Suppressor macrophage (primary cell): Measurements from ENCODE around the gene PROS1.
"Not testable (repeated sequence)": the region's sequence is repeated elsewhere in the genome, so short reads cannot be mapped to it uniquely, and the experiment has no call there.

Experiments used
- DNase-seq, 4 experiments: peaks; one replicate each; pipeline ENCODE4 v3.0.0-alpha.2; 2020 to 2022

The PROS1 gene

DNA sequence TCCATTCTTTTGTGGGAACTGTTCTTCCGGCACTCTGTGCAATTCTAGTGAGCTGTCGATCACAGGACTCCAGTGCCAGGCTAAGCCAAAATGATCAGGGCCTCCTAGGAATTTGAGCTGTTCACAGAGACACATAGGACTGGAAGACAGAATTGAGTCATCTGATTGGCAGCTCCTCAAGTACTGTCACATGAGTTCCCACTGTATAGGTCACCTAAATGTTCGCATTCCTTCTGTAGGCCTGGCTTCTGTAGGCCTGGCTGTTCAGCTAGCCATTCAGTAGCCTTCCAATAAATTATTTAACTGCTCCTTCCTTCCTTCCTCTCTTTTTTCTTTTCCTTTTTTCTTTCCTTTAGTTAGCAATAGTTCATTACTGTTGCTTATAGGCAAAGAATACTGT is 4.3 kb downstream of the PROS1 start:
- DNase-seq = no peak

GRCh38 chr3:93965106-93965505 is 8.6 kb downstream of the PROS1 start:
- not testable (repeated sequence) for DNase-seq

GRCh38 chr3:93962798-93963197 is 10.9 kb downstream of the PROS1 start:
- no peak for DNase-seq

- no peak for DNase-seq
These were observed 12.2 kb downstream of the PROS1 start for GRCh38 chr3:93961489-93961888.

GRCh38 chr3:93961026-93961425 is 12.7 kb downstream of the PROS1 start:
- DNase-seq = no peak

GRCh38 chr3:93949958-93950357 is 23.7 kb downstream of the PROS1 start:
- not testable (repeated sequence) for DNase-seq

DNA sequence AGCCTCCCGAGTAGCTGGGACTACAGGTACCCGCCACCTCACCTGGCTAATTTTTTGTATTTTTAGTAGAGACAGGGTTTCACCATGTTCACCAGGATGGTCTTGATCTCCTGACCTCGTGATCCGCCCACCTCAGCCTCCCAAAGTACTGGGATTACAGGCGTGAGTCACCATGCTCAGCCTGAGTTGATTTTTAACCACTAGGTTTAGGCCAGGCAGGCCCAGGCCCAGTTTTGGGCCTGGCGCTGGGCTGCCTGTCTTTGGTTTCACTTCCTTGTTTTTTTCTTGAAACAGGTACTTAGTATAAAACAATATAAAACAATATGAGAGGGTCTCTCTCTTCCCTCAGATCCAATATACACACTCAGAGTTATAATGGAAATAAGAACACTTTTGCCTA is 36.2 kb downstream of the PROS1 start:
- not testable (repeated sequence) for DNase-seq

DNA sequence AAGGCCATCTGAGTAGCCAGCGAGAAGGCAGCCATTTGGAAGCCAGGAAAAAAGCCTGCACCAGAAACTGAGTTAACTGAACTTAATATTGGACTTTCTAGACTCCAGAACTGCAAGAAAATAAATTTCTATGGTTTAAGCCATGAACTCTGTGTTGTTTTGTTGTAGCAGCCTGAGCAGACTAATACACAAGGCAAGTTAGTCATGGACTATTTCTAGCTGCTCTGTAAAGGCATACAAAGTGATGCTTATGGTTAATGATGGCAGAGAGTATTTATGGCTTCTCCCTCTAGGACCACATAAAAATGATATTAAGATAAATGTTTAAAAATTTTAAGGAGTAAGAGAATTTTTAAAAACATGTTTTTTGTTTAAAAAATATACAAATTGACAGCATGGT is 37.1 kb downstream of the PROS1 start:
- no peak for DNase-seq

DNA sequence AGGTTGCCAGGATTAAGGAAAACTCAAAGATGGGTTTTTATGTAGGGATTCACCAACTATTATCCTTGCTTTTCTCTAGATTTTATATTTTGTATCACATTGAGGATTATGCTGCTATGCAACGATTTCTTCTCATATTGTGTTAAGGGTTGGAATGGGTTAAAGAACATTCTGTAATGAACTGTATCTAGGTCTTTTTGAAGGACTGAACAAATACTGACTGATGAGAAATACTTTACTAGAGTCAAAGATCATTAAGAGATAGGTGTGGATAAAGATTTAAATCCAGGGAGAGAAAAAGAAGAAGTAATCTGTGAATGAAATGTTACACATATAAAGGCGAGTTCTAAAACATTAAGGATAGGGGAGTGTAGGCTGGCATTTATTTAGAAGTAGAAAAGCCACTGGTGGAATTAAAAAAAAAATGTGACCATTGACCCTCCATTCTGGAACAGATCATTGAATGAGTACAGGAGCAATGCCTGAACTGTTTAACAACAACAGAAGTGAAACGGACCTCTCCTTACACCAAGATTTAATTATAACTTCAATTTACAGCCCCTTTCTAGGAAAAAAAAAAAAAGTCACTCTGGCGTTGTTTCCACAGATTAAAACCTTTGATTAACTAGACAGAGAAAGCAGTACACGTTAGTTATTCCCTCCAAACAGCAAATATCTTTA is 39.2 kb downstream of the PROS1 start:
- no peak for DNase-seq

DNA sequence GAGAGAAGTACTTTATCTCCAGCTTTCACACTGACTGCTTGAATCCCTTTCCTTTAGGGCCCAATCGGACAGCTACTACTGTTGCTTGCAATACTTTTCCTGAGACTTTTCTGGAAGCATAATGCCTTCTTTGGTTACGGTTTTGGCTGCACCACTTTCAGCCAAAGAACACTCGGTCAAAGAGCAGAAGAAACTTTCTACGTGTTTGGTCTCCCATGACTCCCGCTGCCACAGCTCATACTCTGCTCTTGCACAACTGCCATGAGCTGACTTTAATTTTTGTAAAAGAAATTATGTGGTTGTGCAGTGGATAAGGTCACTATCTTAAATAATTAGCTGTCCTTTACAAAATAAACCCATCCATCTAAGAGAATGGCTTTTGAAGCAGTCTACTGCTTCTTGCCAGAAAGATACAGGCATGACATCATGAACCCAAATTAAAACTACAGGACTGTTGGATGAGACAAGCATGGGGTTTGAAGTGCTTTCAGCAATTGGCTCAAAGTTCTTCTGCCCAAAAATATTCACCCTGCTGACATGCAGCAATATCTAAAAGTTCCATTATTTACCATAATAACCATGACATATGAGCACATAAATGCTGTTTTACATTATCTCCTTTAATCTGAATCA is 42.0 kb downstream of the PROS1 start:
- DNase-seq = no peak

DNA sequence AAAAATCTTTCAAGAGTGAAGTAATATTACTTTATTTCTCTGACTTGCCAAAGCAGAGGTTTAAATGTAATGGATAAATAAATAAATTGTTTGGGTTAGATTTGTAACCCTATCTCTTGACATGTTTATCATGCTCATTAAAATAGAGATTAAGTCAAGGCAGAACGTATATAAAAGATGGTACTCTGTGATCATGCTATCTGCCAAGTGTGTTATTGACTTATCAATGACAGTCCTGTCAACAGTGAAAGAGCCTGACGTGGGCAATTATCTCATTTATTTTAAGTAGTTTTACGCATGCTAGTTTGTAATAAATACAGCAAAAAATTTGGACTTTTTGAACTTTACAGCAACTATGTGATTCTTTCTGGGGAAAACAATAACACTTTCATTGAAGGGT is 43.7 kb downstream of the PROS1 start:
- DNase-seq = no peak

DNA sequence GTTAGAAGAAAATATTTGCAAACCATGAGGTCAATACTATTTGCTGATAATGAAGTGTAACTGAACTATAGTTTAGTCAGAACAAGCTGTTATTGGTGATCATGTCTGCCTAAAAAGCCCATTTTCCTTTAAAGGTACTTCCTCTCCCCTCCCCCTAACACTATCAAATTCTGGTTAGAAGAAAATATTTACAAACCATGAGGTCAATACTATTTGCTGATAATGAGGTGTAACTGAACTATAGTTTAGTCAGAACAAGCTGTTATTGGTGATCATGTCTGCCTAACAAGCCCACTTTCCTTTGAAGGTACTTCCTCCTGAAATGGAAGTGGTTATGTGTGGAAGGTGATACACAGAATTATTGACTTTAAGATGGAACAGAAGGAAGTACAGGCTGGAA is 46.9 kb downstream of the PROS1 start:
- no peak for DNase-seq

DNA sequence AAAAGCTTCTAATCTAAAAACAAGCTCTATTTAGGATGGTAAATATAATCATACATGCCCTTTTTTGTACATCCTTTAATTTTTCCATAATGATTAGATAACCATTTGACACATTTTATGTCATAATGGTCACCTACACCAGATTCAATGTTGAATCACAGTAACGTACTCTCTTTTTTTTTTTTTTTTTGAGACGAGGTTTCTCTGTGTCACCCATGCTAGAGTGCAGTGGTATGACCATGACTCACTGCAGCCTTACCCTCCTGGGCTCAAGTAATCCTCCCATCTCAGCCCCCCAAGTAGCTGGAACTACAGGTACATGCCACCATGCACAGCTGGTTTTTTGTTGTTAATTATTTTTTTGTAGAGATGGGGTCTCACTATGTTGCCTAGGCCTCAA is 49.2 kb downstream of the PROS1 start:
- no peak for DNase-seq

DNA sequence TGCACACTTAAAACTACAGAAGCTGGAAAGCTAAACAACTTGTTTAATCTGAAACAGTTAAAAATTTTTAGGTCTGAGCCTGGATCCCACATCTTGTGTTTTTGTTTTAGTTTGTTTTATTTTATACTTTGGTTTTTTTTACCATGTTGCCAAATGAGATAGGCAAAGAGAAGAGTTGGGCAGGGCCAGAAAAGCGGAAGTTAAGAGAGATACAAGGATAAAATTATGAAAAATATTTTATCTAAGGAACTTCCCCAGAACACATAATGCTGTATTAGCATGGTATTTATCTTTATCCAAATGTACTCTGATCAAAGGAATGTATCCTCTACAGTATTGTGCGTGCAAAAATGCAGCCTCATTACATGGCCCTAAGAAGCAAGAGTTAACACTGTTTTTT is 50.7 kb downstream of the PROS1 start:
- DNase-seq = no peak

- DNase-seq = not testable (repeated sequence)
These were observed 56.1 kb downstream of the PROS1 start for GRCh38 chr3:93917546-93918029.

DNA sequence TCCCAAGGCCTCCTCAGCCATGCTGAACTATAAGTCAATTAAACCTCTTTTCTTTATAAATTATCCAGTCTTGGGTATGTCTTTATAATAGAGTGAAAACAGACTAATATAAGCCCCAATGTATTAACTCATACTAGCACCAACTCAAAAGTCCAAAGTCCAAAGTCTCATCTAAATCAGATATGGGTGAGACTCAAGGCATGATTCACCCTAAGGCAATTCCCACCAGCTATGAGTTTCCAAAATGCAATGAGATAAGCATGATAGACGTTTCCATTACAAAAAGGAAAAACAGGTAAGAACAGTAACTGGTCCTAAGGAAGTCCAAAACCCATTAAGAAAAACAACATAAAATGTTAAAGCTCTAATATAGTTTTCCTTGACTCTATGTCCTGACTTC is 60.1 kb downstream of the PROS1 start:
- DNase-seq = not testable (repeated sequence)

DNA sequence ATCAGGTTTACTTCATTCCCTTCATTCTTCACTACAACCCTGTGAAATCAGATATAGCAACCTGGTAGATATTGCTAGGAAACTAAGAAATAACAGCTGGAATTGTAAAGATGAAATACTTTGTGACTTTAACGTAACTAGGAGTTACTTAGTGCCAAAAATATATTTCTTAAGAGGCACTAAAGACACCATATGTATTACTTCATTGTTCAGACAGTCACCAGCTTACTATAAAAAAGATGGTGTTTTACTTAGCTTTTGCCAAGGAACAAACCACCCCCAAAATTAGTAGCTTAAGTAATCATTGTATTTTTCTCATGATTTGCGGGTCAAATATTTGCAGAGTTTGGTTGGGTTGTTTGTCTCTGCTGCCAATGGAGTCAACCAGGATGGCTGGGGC is 62.5 kb downstream of the PROS1 start:
- DNase-seq = no peak

DNA sequence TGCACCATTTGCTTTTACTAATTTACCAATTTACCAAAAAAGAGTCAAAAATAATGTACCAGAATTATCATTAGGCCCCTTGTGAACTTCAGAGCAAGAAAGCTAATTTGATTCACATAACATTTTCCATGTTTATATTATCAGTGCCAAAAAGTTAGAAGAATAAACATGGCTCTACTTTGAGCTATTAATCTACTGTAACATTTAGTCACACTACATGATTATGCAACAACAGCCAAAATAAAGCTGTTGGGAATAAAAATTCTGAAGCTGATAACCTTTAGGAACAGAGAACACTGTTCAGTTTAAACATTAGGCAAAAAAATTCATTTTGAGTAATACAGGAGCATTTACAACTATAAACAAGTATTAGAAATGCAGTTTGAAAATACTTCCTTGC is 63.6 kb downstream of the PROS1 start:
- DNase-seq = no peak

GRCh38 chr3:93907132-93907531 is 66.6 kb downstream of the PROS1 start:
- DNase-seq = no peak

DNA sequence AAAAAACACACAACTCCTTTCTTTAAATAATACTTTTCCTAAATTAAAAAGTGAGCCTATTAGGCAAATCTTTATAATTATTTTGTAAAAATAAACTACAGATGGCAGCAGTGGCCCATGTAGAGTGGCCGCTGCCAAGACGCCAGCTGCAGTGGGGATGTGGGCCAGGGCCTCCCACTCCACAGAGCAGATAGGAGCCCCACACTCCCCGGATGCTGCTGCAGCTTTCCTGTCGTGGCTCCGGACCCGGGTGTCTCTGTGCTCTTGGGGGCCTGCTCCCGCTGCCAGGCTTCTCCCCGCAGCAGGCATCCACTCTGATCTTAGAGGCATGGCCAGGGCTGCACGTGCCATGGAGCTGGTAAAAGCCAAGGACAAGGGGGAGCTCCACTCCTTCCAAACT is 67.5 kb downstream of the PROS1 start:
- no peak for DNase-seq

GRCh38 chr3:93904568-93904967 is 69.1 kb downstream of the PROS1 start:
- DNase-seq = no peak

DNA sequence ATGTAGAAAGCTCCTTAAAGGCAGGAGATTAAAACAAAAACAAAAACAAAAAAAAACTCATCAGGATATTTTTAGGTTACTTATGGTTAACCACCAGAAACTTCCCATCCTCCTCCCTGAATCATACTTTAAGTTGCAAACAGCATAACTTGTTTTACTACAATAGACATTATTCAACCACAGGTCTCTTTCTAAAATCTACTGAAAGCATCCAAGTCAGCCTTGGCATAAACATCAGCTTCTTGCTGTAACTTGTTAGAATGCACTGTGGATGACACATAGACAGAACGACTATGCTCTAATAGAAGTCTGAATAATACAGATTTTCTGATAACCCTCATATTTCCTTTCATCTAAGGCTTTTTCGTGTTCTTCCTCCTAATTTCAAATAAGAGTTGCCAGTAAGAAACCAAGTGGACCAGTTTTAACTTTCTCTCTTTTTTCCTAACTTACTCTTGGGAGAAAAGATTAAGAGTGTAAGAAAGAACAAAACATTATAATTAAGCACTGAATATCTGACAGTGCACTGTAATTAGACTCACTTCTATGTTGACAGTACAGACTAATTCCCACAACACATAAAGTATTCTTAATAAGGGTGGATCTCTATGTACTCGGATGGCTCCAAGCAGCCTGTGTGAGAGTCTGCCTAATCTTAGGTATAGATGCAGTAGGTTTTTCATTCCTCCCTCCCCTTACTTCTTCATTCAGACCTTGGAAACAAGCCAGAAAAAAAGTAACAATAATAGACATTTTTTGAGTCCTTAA is 95.3 kb downstream of the PROS1 start:
- not testable (repeated sequence) for DNase-seq

- not testable (repeated sequence) for DNase-seq
These were observed 96.3 kb downstream of the PROS1 start for GRCh38 chr3:93877427-93877826.

- DNase-seq = not testable (repeated sequence)
These were observed 100.3 kb downstream of the PROS1 start for GRCh38 chr3:93873412-93873811.
